Loucy (cell line): ENCODE data around the gene DPYSL3.

ENCODE experiments used
- EZH2phosphoT487 ChIP-seq: fragments of 200-600 bp; IDR thresholded peaks from 2 replicates; pipeline ENCODE4 v1.6.1; 2018; ENCODE audit warnings: antibody characterized with exemption, mild to moderate bottlenecking, moderate library complexity, borderline replicate concordance
- TF ChIP-seq, protein P1 (sequence below): fragments of 200-600 bp; sonication (generic); conservative IDR thresholded peaks from 2 replicates; pipeline ENCODE4 v1.5.1; 2014; ENCODE audit warnings: mild to moderate bottlenecking, antibody characterized with exemption, low read length

DNA sequence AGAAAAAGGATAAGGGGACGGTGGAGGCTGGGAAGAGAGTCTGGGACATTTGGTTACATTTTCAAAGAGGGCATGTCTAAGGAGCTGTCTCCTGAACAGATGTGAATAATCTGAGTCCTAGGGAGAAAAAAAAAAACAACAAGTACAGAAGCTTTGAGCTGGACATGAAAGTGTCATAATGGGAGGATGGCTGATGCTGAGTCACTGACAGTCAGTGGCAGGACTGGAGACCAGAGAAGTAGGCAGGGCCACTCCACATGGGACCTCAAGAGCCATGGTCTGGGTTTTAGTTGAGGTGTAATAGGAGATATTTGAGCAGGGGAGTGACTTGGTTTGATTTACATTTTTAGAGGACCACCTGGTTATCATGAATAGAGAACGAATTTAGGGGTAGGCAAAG lies 70.6 kb downstream of the DPYSL3 start:
- TF ChIP-seq EZH2phosphoT487, result no peak
- TF ChIP-seq, protein P1, sequence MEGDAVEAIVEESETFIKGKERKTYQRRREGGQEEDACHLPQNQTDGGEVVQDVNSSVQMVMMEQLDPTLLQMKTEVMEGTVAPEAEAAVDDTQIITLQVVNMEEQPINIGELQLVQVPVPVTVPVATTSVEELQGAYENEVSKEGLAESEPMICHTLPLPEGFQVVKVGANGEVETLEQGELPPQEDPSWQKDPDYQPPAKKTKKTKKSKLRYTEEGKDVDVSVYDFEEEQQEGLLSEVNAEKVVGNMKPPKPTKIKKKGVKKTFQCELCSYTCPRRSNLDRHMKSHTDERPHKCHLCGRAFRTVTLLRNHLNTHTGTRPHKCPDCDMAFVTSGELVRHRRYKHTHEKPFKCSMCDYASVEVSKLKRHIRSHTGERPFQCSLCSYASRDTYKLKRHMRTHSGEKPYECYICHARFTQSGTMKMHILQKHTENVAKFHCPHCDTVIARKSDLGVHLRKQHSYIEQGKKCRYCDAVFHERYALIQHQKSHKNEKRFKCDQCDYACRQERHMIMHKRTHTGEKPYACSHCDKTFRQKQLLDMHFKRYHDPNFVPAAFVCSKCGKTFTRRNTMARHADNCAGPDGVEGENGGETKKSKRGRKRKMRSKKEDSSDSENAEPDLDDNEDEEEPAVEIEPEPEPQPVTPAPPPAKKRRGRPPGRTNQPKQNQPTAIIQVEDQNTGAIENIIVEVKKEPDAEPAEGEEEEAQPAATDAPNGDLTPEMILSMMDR, result no peak
